Peyer's patch (tissue), 4 donors: Measurements from ENCODE around the gene SLC10A1.
A peak's percentile ranks its signal among the peaks of the same experiment; 100 is the strongest.

Experiments used
- CTCF ChIP-seq, 6 experiments: fragments of 450-650 bp in 4 of 6; fragments of 200-600 bp in 2 of 6; sonication (generic) in 1 of 6; IDR thresholded peaks; one replicate each; pipeline ENCODE4 v1.5.1; 2017 to 2019; ENCODE audit warnings: antibody characterized with exemption in 6 of 6, mild to moderate bottlenecking in 3 of 6, moderate library complexity in 1 of 6
- POLR2A ChIP-seq, 2 donors: fragments of 450-650 bp; IDR thresholded peaks; one replicate each; pipeline ENCODE4 v1.5.1; 2017; ENCODE audit warnings: antibody characterized with exemption in 2 of 2, mild to moderate bottlenecking in 2 of 2, moderate library complexity in 2 of 2

DNA sequence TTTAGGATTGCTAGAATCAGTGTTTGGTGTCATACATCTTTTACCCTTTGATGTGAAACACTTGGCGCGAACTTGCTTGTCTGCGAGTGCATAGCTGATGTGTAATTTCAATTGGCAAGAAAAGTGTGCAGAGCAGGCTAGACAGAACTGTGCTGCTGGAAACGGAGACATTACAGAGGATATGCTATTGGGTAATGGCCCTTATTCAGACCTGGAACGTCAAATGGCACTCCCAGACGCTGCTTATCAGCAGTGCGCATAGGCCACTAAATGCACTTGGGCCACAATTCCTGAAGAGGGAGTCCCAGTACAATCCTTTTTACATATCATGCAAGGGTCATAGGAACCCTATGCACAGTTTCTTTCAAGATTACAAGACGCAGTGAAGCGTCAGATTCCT lies 15.7 kb upstream of the SLC10A1 start:
- TF ChIP-seq CTCF (IDR thresholded peaks at IDR 0.05) = peak in 3 of 6 experiments; percentile 34 to 46 (median 34)
- TF ChIP-seq POLR2A (IDR thresholded peaks at IDR 0.05) = no peak
